IPS-11a (cell line): ENCODE results near the gene FMNL3.

ENCODE experiments used
- H3K4me3 ChIP-seq: one replicate; pipeline ENCODE4 v1.5.1; 2013; ENCODE audit warnings: low read depth, low read length, control low read depth

The FMNL3 gene

GRCh38 chr12:49680075-49680474 is 27.1 kb downstream of the FMNL3 start:
- H3K4me3 ChIP-seq, result no peak overlapping the region

DNA sequence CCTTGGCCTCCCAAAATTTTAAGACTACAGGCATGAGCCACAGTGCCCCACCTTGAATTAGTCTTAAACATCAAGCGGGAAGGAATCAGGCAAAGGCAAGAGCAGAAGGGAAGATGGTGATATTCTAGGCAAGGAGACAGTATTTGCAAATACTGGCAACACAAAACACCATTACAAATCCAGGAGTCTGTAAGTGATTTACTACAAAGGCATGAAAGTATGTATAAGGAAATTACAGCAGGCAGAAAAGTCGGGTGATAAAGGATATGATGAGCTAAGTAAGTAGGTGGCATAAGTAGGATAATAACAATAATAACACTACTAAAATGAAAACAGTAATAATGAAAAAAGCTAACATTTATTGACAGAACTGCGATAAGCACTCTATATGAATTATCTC is 28.5 kb downstream of the FMNL3 start:
- no peak overlapping the region for H3K4me3 ChIP-seq

DNA sequence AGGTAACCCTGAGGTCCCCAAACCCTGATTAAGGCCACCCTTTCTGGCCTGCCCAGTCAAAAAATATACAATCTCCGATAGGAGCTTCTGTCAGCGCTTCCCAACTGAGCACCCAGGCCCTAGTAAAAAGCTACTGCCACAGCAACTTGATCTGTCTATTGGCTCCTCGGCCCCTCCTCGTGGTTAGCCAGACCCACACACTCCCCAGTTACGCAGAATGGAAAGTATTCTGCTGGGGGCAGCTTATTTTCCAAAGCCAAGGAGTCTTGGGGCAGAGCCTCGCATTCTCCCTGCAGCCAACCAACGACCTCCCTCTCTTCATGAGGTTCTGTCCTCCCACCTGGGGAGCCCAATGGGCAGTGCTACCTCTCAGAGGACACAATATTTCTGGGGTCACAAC is 32.1 kb downstream of the FMNL3 start:
- no peak overlapping the region for H3K4me3 ChIP-seq

DNA sequence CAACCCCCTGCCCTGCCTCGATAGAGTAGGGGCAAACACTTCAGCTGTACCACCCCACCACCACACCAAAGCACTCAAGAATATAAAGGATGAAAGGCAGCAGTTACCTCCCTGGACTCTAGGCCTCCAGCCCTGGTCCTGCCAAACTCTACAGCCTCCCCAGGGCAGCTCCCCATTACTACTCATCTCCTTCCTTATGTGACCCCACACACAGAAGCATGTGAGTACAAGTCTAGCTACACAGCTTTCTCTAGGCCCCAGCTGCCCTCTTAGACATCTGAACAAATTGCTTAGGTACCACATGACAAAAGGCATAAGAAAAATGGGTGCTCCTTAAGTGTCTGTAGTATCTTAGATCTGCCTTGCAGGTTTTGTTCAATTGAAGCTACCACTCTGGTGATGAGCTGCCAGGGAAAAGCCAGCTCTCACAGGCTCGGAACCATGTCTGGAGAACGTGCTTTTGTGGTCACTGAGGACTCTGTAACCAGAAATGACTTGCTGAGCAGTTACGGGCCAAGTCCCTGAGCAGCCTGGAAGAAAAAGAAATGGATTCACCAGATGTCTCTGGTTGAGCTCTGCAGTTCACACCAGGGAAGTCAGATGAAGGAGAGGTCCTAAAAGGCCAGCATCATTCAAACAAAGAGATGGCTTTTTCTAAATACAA is 32.8 kb downstream of the FMNL3 start:
- H3K4me3 ChIP-seq, result no peak overlapping the region

GRCh38 chr12:49673446-49674317 is 33.5 kb downstream of the FMNL3 start:
- no peak overlapping the region for H3K4me3 ChIP-seq

- no peak overlapping the region for H3K4me3 ChIP-seq
Observed at GRCh38 chr12:49672301-49673217, 34.6 kb downstream of the FMNL3 start.

- H3K4me3 ChIP-seq, result no peak overlapping the region
Observed at GRCh38 chr12:49671031-49671765, 36.0 kb downstream of the FMNL3 start.

GRCh38 chr12:49669796-49670195 is 37.4 kb downstream of the FMNL3 start:
- H3K4me3 ChIP-seq, result no peak overlapping the region

DNA sequence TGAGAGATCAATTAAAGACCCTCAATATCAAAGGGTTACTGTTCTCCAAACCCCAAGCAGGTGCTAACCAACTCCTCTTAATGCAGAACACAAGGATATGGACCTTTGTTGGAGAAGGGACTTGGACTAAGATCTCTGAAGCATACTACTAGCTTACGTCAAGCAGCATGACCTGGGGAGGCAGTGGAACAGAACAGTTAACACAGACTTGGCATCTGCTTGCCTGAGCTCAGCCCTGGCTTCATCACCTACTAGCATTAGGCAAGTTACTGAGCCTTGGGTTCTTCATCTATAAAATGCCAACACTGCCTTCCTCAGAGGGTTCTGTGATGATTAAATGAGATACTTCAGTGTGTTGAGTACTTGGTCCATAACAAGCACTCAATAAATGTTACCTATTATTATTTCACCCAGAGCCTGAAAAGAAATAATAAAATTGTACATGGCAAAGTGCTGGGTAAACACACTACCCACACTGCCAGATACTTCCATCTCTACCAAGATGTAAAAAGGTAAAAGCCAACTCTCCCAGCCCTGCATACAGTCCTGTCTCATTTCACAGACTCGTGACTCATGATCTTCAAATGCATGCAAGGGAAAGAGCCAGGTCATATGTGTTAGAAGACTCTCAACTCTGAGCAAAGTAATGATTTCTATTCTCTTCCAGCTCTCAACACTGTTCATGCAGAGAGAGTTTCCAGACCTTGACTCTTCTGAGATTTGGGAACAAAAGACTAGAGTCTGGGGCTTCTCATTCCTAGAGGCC is 39.7 kb downstream of the FMNL3 start:
- H3K4me3 ChIP-seq, result no peak overlapping the region

DNA sequence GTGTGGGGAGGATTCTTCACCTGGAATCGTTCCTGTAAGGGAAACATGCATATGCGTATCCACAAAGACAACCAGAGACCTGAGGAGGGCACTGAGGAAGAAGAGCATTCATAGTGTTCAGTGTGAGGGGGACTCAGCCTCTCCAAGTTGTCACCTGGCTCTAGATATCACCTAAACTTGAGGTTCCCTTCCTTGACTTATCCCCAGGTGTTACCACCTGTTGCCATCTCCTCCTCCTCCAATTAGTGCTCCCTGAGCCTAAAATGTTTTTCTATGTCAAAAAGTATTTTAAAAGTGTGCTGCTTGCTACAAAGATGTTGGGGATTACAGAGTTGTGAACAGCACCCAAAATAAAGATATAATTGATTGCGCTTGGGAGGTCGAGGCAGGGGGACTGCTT is 41.0 kb downstream of the FMNL3 start:
- no peak overlapping the region for H3K4me3 ChIP-seq

DNA sequence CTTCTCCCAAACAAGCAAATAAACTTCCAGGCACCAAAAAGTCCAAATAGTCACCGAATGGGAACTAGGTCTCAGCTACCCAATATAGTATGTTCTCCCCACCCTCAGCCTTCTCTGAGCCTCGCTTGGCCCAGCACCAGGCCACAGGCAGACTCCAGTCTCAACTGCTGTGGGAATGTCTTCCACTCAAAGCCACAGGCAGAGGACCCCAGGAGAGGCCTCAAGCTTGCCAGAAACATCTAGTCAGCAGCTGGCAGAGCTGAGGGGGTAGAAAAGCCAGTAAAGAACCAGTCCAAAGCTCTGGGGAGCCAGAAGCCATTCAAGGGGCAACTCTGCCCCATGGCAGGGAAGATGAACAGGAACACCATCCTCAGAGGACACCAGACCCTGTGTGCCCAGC is 41.8 kb downstream of the FMNL3 start:
- H3K4me3 ChIP-seq, result no peak overlapping the region

DNA sequence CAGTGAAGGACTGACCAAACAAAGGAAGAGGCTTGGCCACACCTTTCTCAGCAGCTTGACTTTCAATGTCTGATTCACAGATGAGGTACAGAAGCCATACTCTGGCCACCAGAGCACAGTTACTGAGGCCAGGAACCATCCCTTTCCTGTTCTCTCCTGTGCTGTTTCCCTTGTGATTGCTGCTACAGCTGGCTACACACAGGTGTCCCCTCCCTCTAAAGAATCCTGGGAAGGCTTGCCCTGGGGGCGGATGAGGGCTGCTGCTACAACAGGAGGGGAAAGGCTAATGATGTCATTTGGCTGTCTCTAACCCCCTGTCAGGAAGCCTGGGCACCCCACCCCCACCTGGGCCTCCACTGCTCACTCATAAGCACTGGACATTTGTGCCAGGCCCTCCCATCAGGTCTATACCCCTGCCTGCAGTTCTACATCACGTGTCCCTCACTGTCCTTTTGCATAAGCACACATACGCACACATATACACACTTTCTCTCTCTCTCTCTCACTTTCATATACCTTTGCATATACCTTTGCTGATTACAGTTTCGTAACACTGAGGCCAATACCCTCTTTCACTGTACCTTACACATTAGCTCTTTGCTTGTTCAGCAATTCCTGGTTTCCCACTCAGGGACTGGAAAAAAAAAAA is 42.5 kb downstream of the FMNL3 start:
- H3K4me3 ChIP-seq, result no peak overlapping the region

- H3K4me3 ChIP-seq, result no peak overlapping the region
Observed at GRCh38 chr12:49664167-49664566, 43.0 kb downstream of the FMNL3 start.

DNA sequence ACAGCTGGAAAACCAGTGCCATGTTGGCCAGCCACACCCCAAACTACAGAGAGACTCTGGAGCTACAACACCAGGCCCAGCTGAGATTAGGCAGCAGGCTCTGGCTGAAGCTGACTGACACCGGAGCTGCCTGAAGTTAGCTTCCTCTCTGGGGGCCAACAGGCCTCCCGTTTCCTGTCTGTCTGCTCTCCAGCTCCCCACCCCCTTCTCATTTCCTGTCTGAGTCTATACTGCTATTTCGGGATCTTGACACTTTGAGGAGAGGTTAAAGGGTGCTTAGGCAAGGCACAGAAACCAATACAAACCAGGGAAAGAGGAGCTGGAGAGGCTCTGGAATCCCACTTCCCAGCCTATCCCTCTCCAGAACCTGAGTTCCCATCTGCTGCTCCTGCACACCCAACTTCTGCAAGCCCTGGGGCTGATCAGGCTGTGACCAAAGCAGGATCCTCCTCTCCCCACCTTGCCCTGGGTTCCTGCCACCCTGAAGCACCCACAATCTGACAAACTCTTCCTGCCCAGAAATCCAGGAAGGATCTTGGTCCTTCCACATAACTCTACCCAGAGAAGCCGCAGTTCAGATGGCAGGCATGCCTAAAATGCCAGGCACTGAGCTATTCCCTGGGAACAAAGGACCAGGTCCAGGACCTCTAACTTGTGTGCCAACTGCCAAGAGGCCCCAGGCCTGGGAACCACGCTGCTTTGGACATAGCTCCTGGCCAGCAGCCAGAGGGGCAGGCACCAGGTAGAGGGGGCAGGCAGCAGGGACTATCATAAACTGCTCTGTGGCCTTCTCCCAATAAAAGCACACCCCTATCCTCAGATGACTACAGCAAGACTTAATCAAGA is 44.0 kb downstream of the FMNL3 start:
- no peak overlapping the region for H3K4me3 ChIP-seq

- no peak overlapping the region for H3K4me3 ChIP-seq
Observed at GRCh38 chr12:49661746-49662145, 45.5 kb downstream of the FMNL3 start.

DNA sequence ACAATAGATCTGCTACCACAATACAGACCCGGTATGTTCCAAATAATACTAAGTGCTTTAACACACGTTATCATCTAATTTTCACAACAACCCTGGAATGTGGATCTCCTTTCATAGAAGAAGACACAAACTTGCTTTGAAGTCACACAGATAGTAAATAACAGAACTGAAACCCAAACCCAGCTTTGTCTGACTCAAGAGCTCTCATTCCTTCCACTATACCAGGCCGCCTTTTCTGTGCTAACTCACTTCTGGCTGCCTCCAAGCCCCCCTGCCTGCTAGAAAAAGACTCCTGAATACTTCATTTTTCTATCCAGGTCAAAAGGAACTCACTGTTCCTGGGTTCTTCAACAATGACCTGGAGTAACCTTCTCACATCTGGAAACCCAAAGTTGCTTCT is 46.0 kb downstream of the FMNL3 start:
- no peak overlapping the region for H3K4me3 ChIP-seq

- H3K4me3 ChIP-seq, result no peak overlapping the region
Observed at GRCh38 chr12:49659753-49660152, 47.5 kb downstream of the FMNL3 start.

DNA sequence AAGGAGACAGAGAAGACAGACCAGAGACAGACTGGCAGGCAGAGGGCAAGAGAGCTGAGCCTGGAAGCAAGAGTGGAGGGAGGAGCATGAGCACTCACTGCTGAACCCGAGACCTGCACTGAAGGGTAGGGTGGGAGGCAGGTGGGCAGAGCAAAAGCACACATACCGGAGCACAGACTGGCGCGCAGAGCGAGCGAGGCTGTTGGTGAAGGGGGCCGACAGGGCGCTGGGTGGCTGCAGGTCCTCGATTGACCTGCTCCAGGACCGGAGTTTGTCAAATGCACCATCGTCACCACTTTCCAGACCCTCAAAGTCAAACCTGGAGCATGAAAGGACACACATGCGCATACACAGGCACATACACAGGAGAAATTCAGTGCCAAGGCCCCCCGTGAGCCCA is 48.9 kb downstream of the FMNL3 start:
- no peak overlapping the region for H3K4me3 ChIP-seq
